ENCODE data around the gene TGFBR3. TPM values are rescaled to one million over a fixed set of nuclear protein-coding genes. Genes with fewer than 3 reads are reported as not detected.
"Not testable (repeated sequence)": the region's sequence is repeated elsewhere in the genome, so short reads cannot be mapped to it uniquely, and the experiment has no call there.

TGFBR3 gene
- total RNA-seq, 1 experiment from 2014 or later: 2.4 TPM

DNA sequence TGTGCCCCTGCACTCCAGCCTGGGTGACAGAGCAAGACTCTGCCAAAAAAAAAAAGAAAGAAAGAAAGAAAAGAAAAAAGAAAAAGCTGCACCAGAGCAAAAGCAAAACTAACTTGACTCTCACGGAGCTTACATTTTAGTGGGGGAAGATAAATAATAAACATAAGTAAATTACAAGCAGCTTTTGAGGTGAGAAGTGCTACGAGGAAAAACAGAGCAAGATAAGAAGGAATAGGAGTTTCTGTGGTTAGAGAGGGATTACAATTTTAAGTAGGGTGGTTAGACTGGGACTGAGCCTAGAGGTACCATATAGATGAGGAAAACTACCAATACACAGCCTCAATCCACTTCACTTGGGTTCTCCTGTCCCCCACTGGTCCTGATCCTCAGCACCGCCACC is 43.9 kb downstream of the TGFBR3 start:
- Histone ChIP-seq H3K27me3 (ENCODE audit: insufficient read depth, low read length) (no peaks in the 10 kb centered on the region), H4K5ac (ENCODE audit: insufficient read length, low read depth, low read length) (no peak overlapping the region), H4K8ac (replicated peaks; ENCODE audit: insufficient read length, low read depth, low read length) (no peak overlapping the region), H2BK12ac (ENCODE audit: insufficient read length, low read depth, low read length) (no peak overlapping the region), H3K79me2 (ENCODE audit: insufficient read depth, low read length) (no peaks in the 10 kb centered on the region), H2BK120ac (ENCODE audit: low read depth, low read length, poor library complexity, severe bottlenecking) (no peak overlapping the region), H3K18ac (ENCODE audit: insufficient read length, low read depth, low read length) (no peak overlapping the region), H3K23me2 (ENCODE audit: insufficient read length, low read depth, low read length, poor library complexity, severe bottlenecking) (no peaks in the 10 kb centered on the region), H3K14ac (ENCODE audit: insufficient read depth, low read length) (no peak overlapping the region), H3K9ac (ENCODE audit: extremely low read depth, insufficient read length, low read length) (no peak overlapping the region), H2BK20ac (ENCODE audit: low read depth, low read length, poor library complexity, severe bottlenecking) (no peak overlapping the region), H3T11ph (ENCODE audit: low read length) (no peak overlapping the region), H3K4me1 (ENCODE audit: insufficient read depth, low read length) (no peaks in the 10 kb centered on the region), H3K9me3 (ENCODE audit: control insufficient read depth, low read depth, low read length) (no peaks in the 10 kb centered on the region), H3K4me2 (ENCODE audit: insufficient read depth, insufficient read length, low read length) (no peak overlapping the region), H2BK5ac (ENCODE audit: insufficient read length, low read length) (no peak overlapping the region), H3K56ac (ENCODE audit: insufficient read length, low read depth, low read length) (no peak overlapping the region), H4K91ac (ENCODE audit: insufficient read length, low read depth, low read length) (no peak overlapping the region), H2AK5ac (ENCODE audit: insufficient read length, low read length) (no peak overlapping the region), H2AFZ (ENCODE audit: low read length) (no peak overlapping the region), H3K23ac (ENCODE audit: insufficient read length, low read depth, low read length) (no peak overlapping the region), H3K27ac (ENCODE audit: insufficient read length, low read depth, low read length) (no peak overlapping the region), H2BK15ac (ENCODE audit: low read depth, low read length) (no peak overlapping the region), H3K4ac (ENCODE audit: low read depth, low read length) (no peak overlapping the region), H3K79me1 (ENCODE audit: insufficient read depth, low read depth, low read length, poor library complexity, severe bottlenecking) (no peaks in the 10 kb centered on the region), H4K20me1 (ENCODE audit: control insufficient read depth, insufficient read depth, insufficient read length) (no peaks in the 10 kb centered on the region)
- no peaks in the 10 kb centered on the region for H3K27me3 Mint-ChIP-seq (ENCODE audit: low read depth)
- no peaks in the 10 kb centered on the region for H3K9me3 Mint-ChIP-seq
- H3K36me3 Mint-ChIP-seq (ENCODE audit: insufficient read depth in 1 of 3, low read depth in 3 of 3): no peaks in the 10 kb centered on the region
- no peak overlapping the region for H3K27ac Mint-ChIP-seq
- no peak for TF ChIP-seq CTCF (conservative IDR thresholded peaks at IDR 0.05)
- no CpG with 5 or more reads among the region's 3 CpGs for WGBS (ENCODE audit: extremely low coverage, insufficient read length, low lambda C conversion rate)
- H3K4me1 Mint-ChIP-seq: no peaks in the 10 kb centered on the region; a peak in 1 of 4 replicates
- no peak overlapping the region for H3K4me3 Mint-ChIP-seq
- no peak for DNase-seq

- not testable (repeated sequence) for H3K4me1 Mint-ChIP-seq; H4K20me1 ChIP-seq (ENCODE audit: control insufficient read depth, insufficient read depth, insufficient read length); H3K23ac ChIP-seq (ENCODE audit: insufficient read length, low read depth, low read length); H3K27ac Mint-ChIP-seq; H3K27me3 Mint-ChIP-seq (ENCODE audit: low read depth); H2BK15ac ChIP-seq (ENCODE audit: low read depth, low read length); H4K8ac ChIP-seq (replicated peaks; ENCODE audit: insufficient read length, low read depth, low read length); H2BK12ac ChIP-seq (ENCODE audit: insufficient read length, low read depth, low read length); H3K9me3 Mint-ChIP-seq; H4K5ac ChIP-seq (ENCODE audit: insufficient read length, low read depth, low read length); H3K4me2 ChIP-seq (ENCODE audit: insufficient read depth, insufficient read length, low read length); H2BK120ac ChIP-seq (ENCODE audit: low read depth, low read length, poor library complexity, severe bottlenecking); H3K79me1 ChIP-seq (ENCODE audit: insufficient read depth, low read depth, low read length, poor library complexity, severe bottlenecking); H3K23me2 ChIP-seq (ENCODE audit: insufficient read length, low read depth, low read length, poor library complexity, severe bottlenecking); DNase-seq; H3K4ac ChIP-seq (ENCODE audit: low read depth, low read length); H3K56ac ChIP-seq (ENCODE audit: insufficient read length, low read depth, low read length); H3K27me3 ChIP-seq (ENCODE audit: insufficient read depth, low read length); H2BK5ac ChIP-seq (ENCODE audit: insufficient read length, low read length); H2BK20ac ChIP-seq (ENCODE audit: low read depth, low read length, poor library complexity, severe bottlenecking); H3K9ac ChIP-seq (ENCODE audit: extremely low read depth, insufficient read length, low read length); H2AK5ac ChIP-seq (ENCODE audit: insufficient read length, low read length); H3K36me3 Mint-ChIP-seq (ENCODE audit: insufficient read depth in 1 of 3, low read depth in 3 of 3); H3K4me3 Mint-ChIP-seq; H3K27ac ChIP-seq (ENCODE audit: insufficient read length, low read depth, low read length); H3K79me2 ChIP-seq (ENCODE audit: insufficient read depth, low read length); H3K18ac ChIP-seq (ENCODE audit: insufficient read length, low read depth, low read length); H4K91ac ChIP-seq (ENCODE audit: insufficient read length, low read depth, low read length); H2AFZ ChIP-seq (ENCODE audit: low read length); H3T11ph ChIP-seq (ENCODE audit: low read length); H3K14ac ChIP-seq (ENCODE audit: insufficient read depth, low read length); H3K9me3 ChIP-seq (ENCODE audit: control insufficient read depth, low read depth, low read length); H3K4me1 ChIP-seq (ENCODE audit: insufficient read depth, low read length)
These were observed 45.7 kb downstream of the TGFBR3 start for GRCh38 chr1:91840276-91840675.
